Fibroblast of villous mesenchyme (primary cell): ENCODE results near the gene PARN. TPM values are rescaled to one million over a fixed set of nuclear protein-coding genes. Genes with fewer than 3 reads are reported as not detected.

ENCODE experiments used
- DNase-seq: peaks from one replicate; pipeline ENCODE4 v3.0.0-alpha.2; 2010; ENCODE audit warnings: low read depth
- H3K4me3 ChIP-seq: 2 replicates; pipeline ENCODE4 v1.5.1; 2011; ENCODE audit warnings: low read depth, mild to moderate bottlenecking, low read length
- total RNA-seq: library from RNA; depleted of rRNA; stranded (reverse); fragments of >200 nt; gene quantifications from 2 replicates; pipeline ENCODE4 v1.2.3, GENCODE V29; 2012
- TF ChIP-seq, protein P1 (sequence below): IDR thresholded peaks from 2 replicates; pipeline ENCODE4 v1.5.1; 2012; ENCODE audit warnings: low read depth, mild to moderate bottlenecking, low read length; ENCODE audit not compliant: insufficient read depth

Gene PARN
- total RNA-seq, 1 donor, result 35.4 TPM

DNA sequence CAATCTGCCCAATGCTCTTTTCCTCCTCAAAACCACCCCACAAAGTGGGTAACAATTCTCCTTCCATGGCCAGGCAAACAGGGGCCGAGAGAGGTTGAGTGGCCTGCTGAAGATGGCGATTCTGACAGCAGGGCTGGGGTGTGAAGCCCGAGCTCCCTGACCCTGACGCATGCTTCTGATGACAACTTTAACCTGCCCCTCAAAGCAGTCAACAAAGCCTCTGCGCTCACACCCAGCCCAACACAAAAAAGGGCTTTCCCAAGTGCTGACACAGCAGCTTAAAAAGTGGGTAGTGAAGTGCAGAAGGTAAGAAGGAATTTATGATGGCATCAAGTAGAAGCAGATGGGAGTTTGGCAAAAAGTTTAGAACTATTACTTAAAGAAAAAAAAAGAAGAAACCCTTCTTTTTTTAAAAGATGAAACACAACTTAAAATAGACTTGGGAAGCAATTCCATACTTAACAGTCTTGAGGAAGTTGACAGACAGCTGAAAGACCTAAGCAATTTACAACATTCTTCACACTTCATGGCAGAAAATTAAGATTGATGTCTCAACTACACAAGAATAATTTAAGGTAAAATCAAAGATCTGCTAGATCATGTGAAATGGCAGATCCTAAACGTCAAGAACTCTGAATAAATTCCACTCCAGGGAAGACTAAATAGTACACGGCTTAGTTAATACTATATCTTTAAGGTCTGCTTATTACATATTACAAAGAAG, 133.9 kb downstream of the PARN start:
- DNase-seq, result no peak
- H3K4me3 ChIP-seq, result no peak overlapping the region
- TF ChIP-seq, protein P1, sequence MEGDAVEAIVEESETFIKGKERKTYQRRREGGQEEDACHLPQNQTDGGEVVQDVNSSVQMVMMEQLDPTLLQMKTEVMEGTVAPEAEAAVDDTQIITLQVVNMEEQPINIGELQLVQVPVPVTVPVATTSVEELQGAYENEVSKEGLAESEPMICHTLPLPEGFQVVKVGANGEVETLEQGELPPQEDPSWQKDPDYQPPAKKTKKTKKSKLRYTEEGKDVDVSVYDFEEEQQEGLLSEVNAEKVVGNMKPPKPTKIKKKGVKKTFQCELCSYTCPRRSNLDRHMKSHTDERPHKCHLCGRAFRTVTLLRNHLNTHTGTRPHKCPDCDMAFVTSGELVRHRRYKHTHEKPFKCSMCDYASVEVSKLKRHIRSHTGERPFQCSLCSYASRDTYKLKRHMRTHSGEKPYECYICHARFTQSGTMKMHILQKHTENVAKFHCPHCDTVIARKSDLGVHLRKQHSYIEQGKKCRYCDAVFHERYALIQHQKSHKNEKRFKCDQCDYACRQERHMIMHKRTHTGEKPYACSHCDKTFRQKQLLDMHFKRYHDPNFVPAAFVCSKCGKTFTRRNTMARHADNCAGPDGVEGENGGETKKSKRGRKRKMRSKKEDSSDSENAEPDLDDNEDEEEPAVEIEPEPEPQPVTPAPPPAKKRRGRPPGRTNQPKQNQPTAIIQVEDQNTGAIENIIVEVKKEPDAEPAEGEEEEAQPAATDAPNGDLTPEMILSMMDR, result no peak

DNA sequence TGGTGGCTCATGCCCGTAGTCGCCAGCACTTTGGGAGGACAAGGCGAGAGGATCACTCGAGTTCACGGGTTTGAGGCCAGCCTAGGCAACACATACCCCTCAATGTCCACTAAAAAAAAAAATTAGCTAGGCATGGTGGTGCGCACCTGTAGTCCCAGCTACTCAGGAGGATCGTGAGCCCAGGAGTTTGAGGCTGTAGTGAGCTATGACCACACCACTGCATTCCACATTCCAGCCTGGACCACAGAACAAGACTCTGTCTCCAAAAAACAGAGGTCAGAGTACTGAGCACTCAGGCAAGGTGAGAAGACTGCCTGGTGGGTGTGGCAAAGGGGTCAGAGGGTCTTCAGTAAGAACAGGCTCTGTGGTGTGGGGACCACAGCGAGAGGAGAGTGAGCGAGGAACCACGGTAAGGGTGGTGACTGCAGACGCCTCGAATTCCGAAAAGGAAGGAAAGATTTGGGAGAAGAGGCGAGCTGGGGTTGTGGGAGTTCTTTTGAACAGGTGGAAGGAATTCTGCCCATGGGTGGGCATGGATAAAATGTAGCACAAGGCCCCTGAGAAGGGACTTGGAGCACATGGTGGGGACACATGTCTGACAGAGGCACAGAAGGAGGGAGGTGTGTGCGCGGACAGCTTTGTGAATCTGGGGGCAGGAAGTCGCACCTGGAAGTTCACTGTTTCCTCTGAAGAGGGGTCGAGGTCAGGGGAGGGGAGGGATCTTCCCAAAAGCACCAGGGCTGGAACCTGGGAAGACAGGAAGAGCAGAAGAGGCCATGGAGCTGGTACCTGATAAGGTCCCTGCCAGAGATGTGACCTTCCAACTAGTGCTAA, 134.6 kb downstream of the PARN start:
- TF ChIP-seq, protein P1, result no peak
- no peak for DNase-seq
- H3K4me3 ChIP-seq, result no peak overlapping the region

DNA sequence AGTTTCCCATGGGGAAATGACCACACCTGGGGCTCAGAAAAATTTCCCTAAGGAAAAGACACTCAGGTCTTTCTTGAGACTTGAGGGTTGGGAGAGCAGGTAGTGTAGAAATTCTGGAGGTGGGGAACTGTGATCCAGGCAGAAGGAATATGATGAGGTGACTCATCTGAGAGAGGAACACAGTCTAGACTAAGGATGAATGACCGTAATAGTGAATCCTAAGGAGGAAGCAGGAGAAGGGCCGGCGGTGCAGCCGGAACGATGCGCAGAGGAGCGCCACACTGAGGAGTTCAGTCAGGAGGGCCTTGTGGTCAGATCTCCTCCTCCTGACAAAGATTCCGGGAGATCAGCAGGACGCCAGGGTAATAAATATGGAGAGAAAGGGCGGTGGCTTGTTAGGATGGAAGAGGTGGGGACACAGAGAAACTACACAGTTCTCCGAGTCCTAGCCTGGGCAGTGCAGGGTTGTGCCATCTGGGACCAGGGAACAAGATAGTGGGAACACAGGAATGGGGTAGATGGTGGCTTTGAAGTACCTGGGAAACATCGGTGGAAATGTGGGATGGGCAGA, 135.6 kb downstream of the PARN start:
- H3K4me3 ChIP-seq, result no peak overlapping the region
- no peak for DNase-seq
- TF ChIP-seq, protein P1, result no peak

DNA sequence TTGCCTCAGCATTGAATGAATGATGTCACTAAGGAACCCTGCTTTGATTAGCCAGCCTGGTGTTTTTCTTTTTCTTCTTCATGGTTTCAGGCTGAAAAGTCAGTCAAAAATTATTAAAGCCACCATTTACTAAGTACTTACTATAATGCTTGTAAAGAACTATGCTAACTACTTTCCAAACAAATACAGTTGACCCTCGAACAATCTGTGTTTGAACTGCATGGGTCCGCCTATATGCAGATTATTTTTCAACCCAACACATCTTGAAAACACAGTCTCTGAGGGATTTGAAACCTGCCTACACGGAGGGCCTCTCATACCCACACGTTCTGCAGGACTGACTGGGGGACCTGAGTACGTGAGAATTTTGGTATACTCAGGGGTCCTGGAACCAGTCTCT, 136.3 kb downstream of the PARN start:
- DNase-seq, result no peak
- TF ChIP-seq, protein P1, result no peak
- H3K4me3 ChIP-seq, result no peak overlapping the region

- TF ChIP-seq, protein P1, result no peak
- no peak for DNase-seq
- H3K4me3 ChIP-seq, result no peak overlapping the region
These were observed 137.4 kb downstream of the PARN start for GRCh38 chr16:14492614-14493013.

DNA sequence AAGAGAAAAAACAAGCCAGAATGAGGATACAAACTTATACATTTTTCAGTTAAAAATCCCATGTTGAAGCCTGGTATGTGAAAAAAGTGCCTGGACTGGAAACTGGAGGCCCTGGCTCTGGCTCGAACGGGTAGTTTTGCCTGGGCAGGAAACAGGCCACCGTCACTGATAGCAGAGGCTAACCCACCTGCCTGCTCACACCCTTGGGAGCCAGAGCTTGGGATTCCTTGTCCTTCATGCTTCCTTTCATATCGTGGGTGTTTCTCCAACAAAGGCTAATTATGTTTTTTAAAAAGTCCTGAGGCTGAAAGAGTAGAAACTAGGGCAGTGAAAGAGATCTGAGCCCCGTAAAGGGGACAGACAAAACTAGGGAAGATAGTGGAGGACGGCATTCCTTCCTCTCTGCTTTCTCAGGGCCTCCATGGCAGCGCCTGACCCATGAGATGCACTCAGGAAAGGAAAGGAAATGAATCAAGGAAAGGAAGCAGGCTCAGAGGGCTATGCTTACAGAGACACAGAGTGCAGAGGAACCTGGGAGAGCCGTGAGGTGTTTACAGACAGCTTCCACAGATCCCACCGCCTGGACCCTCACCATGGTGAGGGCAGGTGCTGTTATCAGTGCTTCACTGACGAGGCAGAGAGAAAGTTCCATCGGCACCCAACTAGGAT, 138.1 kb downstream of the PARN start:
- no peak for DNase-seq
- H3K4me3 ChIP-seq, result no peak overlapping the region
- TF ChIP-seq, protein P1, result no peak
